ENCODE data around the gene HES5. TPM values are rescaled to one million over a fixed set of nuclear protein-coding genes. Genes with fewer than 3 reads are reported as not detected.
A peak's percentile ranks its signal among the peaks of the same experiment; 100 is the strongest.
"Not testable (repeated sequence)": the region's sequence is repeated elsewhere in the genome, so short reads cannot be mapped to it uniquely, and the experiment has no call there.

The HES5 gene
- total and polyA plus RNA-seq, 5 donors: 0.52 to 1.8 (median 0.94) TPM

DNA sequence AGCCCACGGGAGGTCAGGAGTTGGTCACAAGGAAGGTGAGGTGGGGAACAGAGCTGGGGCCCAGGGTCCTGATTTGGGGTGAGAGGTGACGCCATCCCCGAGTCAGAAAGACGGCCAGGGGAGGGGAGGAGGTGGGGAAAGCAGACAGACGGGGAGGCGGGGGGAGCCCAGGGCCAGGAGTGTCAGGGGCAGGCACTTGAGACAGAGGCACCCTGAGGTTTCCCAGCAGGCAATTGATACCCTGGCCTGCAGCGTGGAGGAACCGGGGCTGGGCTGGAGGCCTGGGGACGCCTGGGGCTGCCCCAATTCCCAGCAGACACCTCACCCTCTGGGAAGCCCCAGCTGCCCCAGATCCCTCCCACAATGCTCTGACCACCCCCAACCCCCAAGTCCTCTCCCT, 23.0 kb upstream of the HES5 start:
- 63% methylated on average over 8 of the region's 9 CpGs for WGBS

DNA sequence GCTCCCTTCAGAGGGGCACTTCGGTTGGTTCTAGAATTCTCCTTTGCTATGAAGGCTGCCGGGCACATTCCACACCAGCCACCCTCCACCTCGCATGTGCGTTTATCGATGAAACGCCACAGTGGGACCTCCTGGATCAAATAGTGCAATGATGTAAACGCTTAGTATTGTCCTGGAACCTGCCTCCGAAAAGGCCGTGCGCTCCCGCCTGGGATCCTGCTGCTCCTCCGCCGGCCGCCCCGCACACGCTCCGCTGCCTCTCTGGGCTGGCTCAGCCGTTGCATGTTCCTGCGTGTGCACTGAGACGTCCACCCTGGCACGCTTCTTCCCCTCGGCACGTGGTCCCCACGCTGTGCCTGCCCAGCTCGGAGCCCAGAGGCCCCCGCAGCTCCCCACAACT, 22.1 kb upstream of the HES5 start:
- no peak overlapping the region for H3K4me3 ChIP-seq (ENCODE audit: low read length)
- ATAC-seq: no peak
- H3K9me3 ChIP-seq (ENCODE audit: control insufficient read depth, low read length): no peaks in the 10 kb centered on the region
- intact Hi-C loops (cut with DNase I): no loop called here
- H3K27ac ChIP-seq (ENCODE audit: low read length): no peak overlapping the region
- H3K4me1 ChIP-seq (ENCODE audit: control insufficient read depth, insufficient read depth, low read length): peaks cover 10% of the 10 kb centered on the region
- 93% methylated on average over 25 of the region's 26 CpGs for WGBS
- no peaks in the 10 kb centered on the region for H3K27me3 ChIP-seq (ENCODE audit: control insufficient read depth, insufficient read depth)
- peak in 2 of 3 donors; percentile 9 to 37 for DNase-seq

More for the DNA sequence above, 23.0 kb upstream of the HES5 start:
- H3K4me3 ChIP-seq (ENCODE audit: low read length); H3K4me1 ChIP-seq (ENCODE audit: control insufficient read depth, insufficient read depth, low read length); H3K9me3 ChIP-seq (ENCODE audit: control insufficient read depth, low read length); ATAC-seq; H3K27me3 ChIP-seq (ENCODE audit: control insufficient read depth, insufficient read depth); intact Hi-C loops (cut with DNase I); H3K27ac ChIP-seq (ENCODE audit: low read length): not testable (repeated sequence)
- DNase-seq: peak in 1 of 3 donors; percentile 8

DNA sequence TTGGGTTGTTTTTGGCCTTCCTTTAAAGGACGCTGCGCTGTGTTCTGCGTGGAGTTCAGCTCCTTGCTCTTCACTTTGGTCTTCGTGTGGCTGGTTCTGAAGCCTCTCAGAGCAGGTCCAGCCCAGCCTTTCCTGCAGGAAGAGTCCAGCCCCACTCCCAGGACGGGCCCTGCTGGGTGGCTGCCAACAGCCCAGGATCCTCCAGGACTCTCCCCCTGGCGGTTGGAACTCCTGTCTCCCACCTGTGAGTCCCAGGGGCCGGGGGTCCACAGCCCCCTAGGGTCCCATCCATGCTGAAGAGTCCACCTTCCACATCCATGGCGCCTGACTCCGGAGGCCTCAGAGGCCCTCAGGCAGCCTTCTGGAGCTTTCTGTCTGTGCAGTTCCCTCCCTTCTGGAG, 21.5 kb upstream of the HES5 start:
- DNase-seq: peak; percentile 64 to 85 (median 84)
- peak overlapping the region; percentile 67 for H3K27ac ChIP-seq (ENCODE audit: low read length)
- H3K4me1 ChIP-seq (ENCODE audit: control insufficient read depth, insufficient read depth, low read length); ATAC-seq; H3K27me3 ChIP-seq (ENCODE audit: control insufficient read depth, insufficient read depth); intact Hi-C loops (cut with DNase I); H3K9me3 ChIP-seq (ENCODE audit: control insufficient read depth, low read length): not testable (repeated sequence)
- WGBS: 67% methylated on average over 9 of the region's 9 CpGs
- peak overlapping the region; percentile 3 for H3K4me3 ChIP-seq (ENCODE audit: low read length)

DNA sequence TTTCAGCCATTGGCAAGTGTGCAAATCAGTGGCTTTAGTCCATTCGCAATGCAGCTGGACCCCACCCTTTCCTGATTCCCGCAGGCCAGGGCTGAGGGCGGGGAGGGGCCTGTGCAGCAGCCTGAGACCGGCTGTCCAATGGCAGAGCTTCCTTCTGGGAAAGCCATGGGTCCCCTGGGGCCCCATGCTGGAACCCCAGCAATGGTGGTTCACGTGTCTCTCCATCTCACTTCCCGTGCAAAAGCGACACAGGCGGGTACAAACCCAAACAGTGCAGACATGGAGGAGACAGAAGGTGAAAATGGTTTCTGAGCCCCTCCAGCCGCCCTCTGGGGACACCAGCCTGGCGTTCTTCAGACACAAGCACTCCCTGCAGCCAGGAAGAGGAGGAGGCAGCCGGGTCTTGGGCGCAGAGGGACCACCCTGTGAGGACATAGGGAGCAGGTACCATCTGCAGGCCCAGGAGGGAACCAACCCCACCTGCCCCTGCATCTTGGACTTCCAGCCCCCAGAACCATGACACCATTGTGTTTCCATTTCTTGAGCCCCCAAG, 20.3 kb upstream of the HES5 start:
- H3K4me1 ChIP-seq (ENCODE audit: control insufficient read depth, insufficient read depth, low read length): not testable (repeated sequence)
- peak overlapping the region; percentile 31 for H3K27ac ChIP-seq (ENCODE audit: low read length)

DNA sequence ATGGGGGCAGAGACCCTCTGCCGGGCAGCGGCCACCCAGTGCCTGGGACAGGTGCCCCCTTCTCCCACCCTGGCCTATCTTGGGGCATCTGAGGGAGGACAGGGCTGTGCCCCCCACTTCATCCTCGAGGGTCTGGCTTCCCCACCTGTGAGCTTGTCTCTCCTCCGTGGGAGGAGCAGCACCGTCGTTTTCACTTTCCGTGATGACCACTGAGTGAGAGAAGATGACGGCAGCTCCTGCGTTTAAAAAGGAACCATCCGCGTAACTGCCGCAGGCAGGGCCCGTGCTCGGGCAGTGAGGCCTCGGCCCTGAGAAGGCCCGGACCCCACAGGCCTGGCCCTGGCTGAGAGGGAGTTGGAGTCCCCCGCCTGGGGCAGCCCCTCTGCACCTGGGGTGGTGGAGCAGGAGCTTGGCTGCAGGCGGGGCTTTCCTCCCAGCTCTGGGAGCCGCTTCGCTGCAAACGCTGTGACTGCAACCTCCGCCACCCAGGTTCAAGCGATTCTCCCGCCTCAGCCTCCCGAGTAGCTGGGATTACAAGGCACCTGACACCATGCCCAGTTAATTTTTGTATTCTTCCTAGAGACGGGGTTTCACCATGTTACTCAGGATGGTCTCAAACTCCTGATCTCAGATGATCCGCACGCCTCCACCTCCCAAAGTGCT, 19.4 kb upstream of the HES5 start:
- Histone ChIP-seq H3K27ac (ENCODE audit: low read length) (peak overlapping the region; percentile 90), H3K4me3 (ENCODE audit: low read length) (peak overlapping the region; percentile 20)
- H3K27me3 ChIP-seq (ENCODE audit: control insufficient read depth, insufficient read depth); ATAC-seq; H3K4me1 ChIP-seq (ENCODE audit: control insufficient read depth, insufficient read depth, low read length); H3K9me3 ChIP-seq (ENCODE audit: control insufficient read depth, low read length): not testable (repeated sequence)
- intact Hi-C loops (cut with DNase I): loop anchor here in 2 of 4 donors (5.0 kb wide), 2 partner anchors 132 to 137 kb away; partner anchors contain the start of gene PEX10 (in 1 of the 2)
- WGBS: 67% methylated on average over 25 of the region's 28 CpGs
- DNase-seq: peak; percentile 21 to 57 (median 48)

More for the DNA sequence above, 20.3 kb upstream of the HES5 start:
- intact Hi-C loops (cut with DNase I); H3K27me3 ChIP-seq (ENCODE audit: control insufficient read depth, insufficient read depth); H3K9me3 ChIP-seq (ENCODE audit: control insufficient read depth, low read length); H3K4me3 ChIP-seq (ENCODE audit: low read length): not testable (repeated sequence)
- peak; percentile 43 to 80 (median 79) for DNase-seq
- 45% methylated on average over 10 of the region's 12 CpGs for WGBS
- ATAC-seq: peak in 1 of 2 donors; percentile 38

DNA sequence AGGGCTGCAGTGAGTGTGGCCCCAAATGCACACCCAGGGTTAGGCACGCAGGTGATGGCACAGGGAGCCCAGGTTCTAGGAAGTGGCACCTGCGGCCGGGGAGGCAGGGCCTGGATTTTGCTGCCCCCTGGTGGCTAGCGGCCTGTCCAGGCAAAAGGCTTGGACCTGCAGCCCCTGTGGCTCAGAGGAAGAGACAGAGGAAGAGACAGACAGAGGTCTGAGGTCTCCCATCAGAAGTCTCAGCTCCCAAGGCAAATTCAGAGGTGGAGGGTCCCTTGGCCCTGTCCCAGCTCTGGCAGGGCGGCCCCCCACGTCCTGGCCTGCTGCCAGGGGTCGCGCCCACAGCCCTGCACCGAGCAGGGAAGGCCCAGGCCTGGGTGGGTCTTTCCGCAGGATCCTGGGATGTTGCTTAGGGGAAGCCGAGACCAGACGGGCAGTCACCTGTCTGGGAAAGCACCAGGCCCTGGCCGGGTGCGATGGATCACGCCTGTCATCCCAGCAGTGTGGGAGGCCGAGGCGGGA, 18.1 kb upstream of the HES5 start:
- WGBS: 13% methylated on average over 17 of the region's 17 CpGs
- ATAC-seq (peak; percentile 33 to 47), DNase-seq (peak; percentile 82 to 93 (median 93))
- Histone ChIP-seq H3K4me1 (ENCODE audit: control insufficient read depth, insufficient read depth, low read length) (peaks cover 9% of the 10 kb centered on the region), H3K27me3 (ENCODE audit: control insufficient read depth, insufficient read depth) (no peaks in the 10 kb centered on the region), H3K27ac (ENCODE audit: low read length) (peak overlapping the region; percentile 89), H3K9me3 (ENCODE audit: control insufficient read depth, low read length) (no peaks in the 10 kb centered on the region), H3K4me3 (ENCODE audit: low read length) (peak overlapping the region; percentile 6)
- intact Hi-C loops (cut with DNase I): loop anchor here in 2 of 4 donors (5.0 kb wide), 2 partner anchors 131 to 136 kb away; partner anchors contain the start of gene PEX10 (in 1 of the 2)

DNA sequence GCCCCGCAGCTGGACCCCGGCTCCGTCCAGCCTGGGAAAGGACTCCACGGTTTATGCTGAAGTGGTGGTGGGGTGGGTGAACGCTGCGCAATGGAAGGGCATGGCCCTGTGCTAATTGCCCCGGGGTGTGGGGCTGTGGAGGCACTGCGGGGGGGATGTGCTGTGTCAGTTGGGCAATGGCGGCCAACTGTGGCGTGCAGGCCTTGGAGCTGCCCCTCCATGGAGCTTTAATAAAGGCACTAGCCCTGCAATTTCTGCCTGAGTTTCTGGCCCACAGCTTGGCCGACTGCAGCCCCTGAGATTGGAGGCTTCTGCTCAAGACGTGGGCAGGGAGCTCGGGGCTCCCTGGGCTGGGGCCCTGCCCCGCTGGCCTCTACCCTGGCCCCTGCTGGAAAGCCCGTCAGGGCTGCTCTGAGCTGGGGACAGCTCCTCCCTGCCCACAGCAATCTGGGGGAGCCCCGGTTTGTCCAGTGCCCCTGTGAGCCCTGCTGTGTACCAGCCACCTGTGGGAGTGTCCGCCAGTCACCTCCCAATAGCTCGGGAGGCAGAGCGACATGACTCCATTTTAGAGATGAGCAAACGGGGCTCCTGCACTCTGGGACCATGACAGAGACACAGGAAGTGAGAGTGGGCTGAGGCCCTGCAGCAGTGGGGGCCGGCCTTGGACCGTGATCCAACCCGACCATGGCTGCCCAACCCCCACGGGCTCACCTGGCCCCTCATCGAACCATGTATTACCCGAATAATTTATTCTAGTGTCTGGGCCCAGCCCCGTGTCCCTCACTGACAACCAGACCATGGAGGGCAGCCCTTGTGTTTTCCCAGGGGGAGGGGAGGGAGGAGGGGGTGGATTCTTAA, 17.4 kb upstream of the HES5 start:
- no peak for ATAC-seq
- peak in 2 of 3 donors; percentile 75 to 77 for DNase-seq
- Histone ChIP-seq H3K27me3 (ENCODE audit: control insufficient read depth, insufficient read depth) (no peaks in the 10 kb centered on the region), H3K4me3 (ENCODE audit: low read length) (peak overlapping the region; percentile 46), H3K27ac (ENCODE audit: low read length) (peak overlapping the region; percentile 49), H3K9me3 (ENCODE audit: control insufficient read depth, low read length) (no peaks in the 10 kb centered on the region), H3K4me1 (ENCODE audit: control insufficient read depth, insufficient read depth, low read length) (peaks cover 9% of the 10 kb centered on the region)
- intact Hi-C loops (cut with DNase I): loop anchor here (2.0 to 5.0 kb wide), 3 partner anchors 130 to 135 kb away; partner anchors contain the start of gene PEX10 (in 1 of the 4)
- 17% methylated on average over 27 of the region's 27 CpGs for WGBS

DNA sequence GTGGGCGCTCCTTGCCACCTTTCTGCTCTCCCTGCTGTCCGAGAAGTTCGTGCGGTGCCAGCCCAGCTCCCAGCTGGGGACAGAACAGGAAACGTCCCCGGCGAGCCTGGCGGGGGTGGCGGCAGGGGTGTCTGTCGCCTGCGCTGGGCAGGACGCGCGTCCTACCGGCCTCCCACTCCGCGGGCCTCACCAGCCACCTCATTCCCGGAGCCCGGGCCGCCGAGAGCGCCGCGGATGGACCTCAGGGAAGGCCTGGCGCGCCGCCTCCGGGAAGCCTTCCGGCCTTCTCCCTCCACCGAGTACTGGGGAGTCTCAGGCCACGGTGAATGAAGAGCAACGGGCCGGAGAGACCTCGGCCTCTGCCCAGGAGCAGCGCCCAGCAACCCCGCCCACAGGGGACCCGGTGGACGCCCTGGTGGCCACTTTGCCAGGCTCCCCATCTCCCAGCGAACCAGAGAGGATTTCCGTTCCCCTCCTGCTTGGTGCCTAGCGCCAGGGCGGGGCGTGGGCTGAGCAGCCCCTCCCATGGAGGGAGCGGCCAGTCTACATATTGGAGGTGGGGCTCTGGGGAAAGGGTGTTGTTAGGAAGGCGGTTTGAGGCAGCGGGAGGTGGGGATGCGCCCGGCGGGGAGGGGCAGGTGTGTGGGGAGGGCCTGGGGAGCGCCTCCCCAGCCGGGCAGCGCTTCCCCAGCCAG, 16.6 kb upstream of the HES5 start:
- DNase-seq (peak; percentile 89 to 95 (median 94)), ATAC-seq (peak; percentile 77)
- H3K27me3 ChIP-seq (ENCODE audit: control insufficient read depth, insufficient read depth): no peaks in the 10 kb centered on the region
- intact Hi-C loops (cut with DNase I): loop anchor here (2.0 to 5.0 kb wide), 3 partner anchors 129 to 134 kb away; partner anchors contain the start of gene PEX10 (in 1 of the 4)
- peaks cover 9% of the 10 kb centered on the region for H3K4me1 ChIP-seq (ENCODE audit: control insufficient read depth, insufficient read depth, low read length)
- H3K9me3 ChIP-seq (ENCODE audit: control insufficient read depth, low read length): no peaks in the 10 kb centered on the region
- H3K4me3 ChIP-seq (ENCODE audit: low read length): peak overlapping the region; percentile 46
- H3K27ac ChIP-seq (ENCODE audit: low read length): peak overlapping the region; percentile 50
- 2% methylated on average over 52 of the region's 52 CpGs for WGBS

DNA sequence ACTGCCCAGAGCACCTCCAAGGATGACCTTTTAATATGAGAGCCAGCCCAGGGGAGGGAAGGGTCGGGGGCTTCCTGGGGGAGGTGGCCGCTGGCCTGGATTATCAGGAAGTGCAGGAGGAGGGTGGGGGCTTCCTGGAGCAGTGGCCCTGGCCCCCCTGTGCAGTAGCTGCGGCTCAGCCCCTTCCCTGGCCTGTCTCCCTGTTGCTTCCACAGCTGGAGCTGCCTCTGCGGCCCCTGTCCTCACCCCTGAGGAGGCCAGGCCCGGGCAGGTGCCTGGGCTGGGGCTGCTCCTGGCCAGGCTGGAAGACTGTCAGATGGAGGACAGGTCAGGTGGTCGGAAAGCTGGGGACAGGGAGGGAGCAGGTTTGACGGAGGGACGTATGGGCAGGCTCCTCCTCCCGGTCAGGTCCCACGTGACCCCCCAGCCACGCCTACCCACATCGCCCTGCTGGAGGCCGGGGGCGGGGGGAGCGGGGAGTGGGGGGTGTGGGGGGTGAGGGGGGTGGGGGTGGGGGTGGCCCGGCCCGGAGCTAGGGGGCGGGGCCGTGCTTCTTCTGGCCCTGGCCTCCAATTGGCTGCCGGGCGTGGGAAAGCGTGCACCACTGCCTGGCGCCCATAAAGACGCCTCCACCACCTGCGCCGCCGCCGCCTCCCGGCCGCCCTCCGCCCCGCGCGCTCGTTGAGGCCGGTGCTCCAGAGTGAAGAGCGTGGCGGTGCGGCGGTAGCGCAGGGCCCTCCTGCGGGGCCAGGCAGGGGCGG, 15.9 kb upstream of the HES5 start:
- ATAC-seq: peak; percentile 65 to 66
- Histone ChIP-seq H3K27me3 (ENCODE audit: control insufficient read depth, insufficient read depth) (no peaks in the 10 kb centered on the region), H3K4me1 (ENCODE audit: control insufficient read depth, insufficient read depth, low read length) (peaks cover 9% of the 10 kb centered on the region), H3K9me3 (ENCODE audit: control insufficient read depth, low read length) (no peaks in the 10 kb centered on the region), H3K27ac (ENCODE audit: low read length) (peak overlapping the region; percentile 75), H3K4me3 (ENCODE audit: low read length) (peak overlapping the region; percentile 46)
- intact Hi-C loops (cut with DNase I): loop anchor here (2.0 to 5.0 kb wide), 3 partner anchors 129 to 134 kb away; partner anchors contain the start of gene PEX10 (in 1 of the 4)
- peak; percentile 91 to 97 (median 96) for DNase-seq
- WGBS: 2% methylated on average over 43 of the region's 43 CpGs
